ENCODE results near the gene SUSD5. TPM values are rescaled to one million over a fixed set of nuclear protein-coding genes. Genes with fewer than 3 reads are reported as not detected.

SUSD5 gene
- total RNA-seq (1 to 10 TPM in 7 of 9 donors, under 1 TPM in 2; 0.42 to 2.0 (median 1.2) TPM), polyA plus RNA-seq (under 1 TPM; 0.16 to 0.93 (median 0.57) TPM)
- long read RNA-seq, donor 1 = 0 reads
- long read RNA-seq, donor 2, full-length matches to known transcripts = 1 of 1 reads
- long read RNA-seq, donor 2, partial matches to known transcripts = 0 of 1 reads
- long read RNA-seq, donor 2, other reads (novel, unspliced or antisense) = 0 of 1 reads
- long read RNA-seq, donor 3 = 0 reads
- long read RNA-seq, donor 4 = 0 reads
- long read RNA-seq, donor 5, full-length matches to known transcripts = 2 of 2 reads
- long read RNA-seq, donor 5, partial matches to known transcripts = 0 of 2 reads
- long read RNA-seq, donor 5, other reads (novel, unspliced or antisense) = 0 of 2 reads
- long read RNA-seq, donor 6 = 0 reads
- long read RNA-seq, donor 7, full-length matches to known transcripts = 2 of 2 reads
- long read RNA-seq, donor 7, partial matches to known transcripts = 0 of 2 reads
- long read RNA-seq, donor 7, other reads (novel, unspliced or antisense) = 0 of 2 reads
- long read RNA-seq, donor 8 = 0 reads
- long read RNA-seq, donor 9 = 0 reads
- long read RNA-seq, donor 10 = 0 reads

GRCh38 chr3:33218446-33219174 lies at the start of gene SUSD5:
TSS of gene SUSD5 (minus strand) at chr3:33218810. CDS start at chr3:33218797, 13 bp downstream.
- H3K27me3 ChIP-seq = peaks cover 34% of the 10 kb centered on the region
- H3K4me1 ChIP-seq (replicated peaks in 1 of 2) = peaks cover 9 to 13% of the 10 kb centered on the region in 2 donors
- intact Hi-C loops (cut with DNase I) = no loop called here
- peak within 1 kb of the TSS in 1 of 4 donors; percentile 49 for H3K4me3 ChIP-seq
- peak in 2 of 7 donors; percentile 7 to 19 for DNase-seq
- H3K27ac ChIP-seq = no peak within 1 kb of the TSS
- no peak for TF ChIP-seq POLR2A (IDR thresholded peaks at IDR 0.05)
- TF ChIP-seq CTCF (IDR thresholded peaks at IDR 0.05) = no peak
- H3K36me3 ChIP-seq (replicated peaks in 1 of 2) = no peaks in the 10 kb centered on the region
- no peaks in the 10 kb centered on the region for H3K9me3 ChIP-seq (replicated peaks in 1 of 3)
- 0 to 8% (median 1%) methylated on average over 10 to 90 of the region's 90 CpGs for WGBS, 4 donors

GRCh38 chr3:33260104-33260503 lies 41.5 kb upstream of the SUSD5 start:
- no peak for TF ChIP-seq CTCF (IDR thresholded peaks at IDR 0.05)
- TF ChIP-seq POLR2A (IDR thresholded peaks at IDR 0.05) = no peak
- Histone ChIP-seq H3K4me3 (no peak overlapping the region), H3K9me3 (replicated peaks in 1 of 3) (peaks cover 0 to 5% (median 0%) of the 10 kb centered on the region in 3 donors), H3K27ac (no peak overlapping the region), H3K4me1 (replicated peaks in 1 of 2) (no peaks in the 10 kb centered on the region), H3K36me3 (replicated peaks in 1 of 2) (no peaks in the 10 kb centered on the region), H3K27me3 (no peaks in the 10 kb centered on the region)
- DNase-seq = no peak
- intact Hi-C loops (cut with DNase I) = no loop called here
- 82 to 88% (median 84%) methylated on average over 5 of the region's 5 CpGs for WGBS, 4 donors

DNA sequence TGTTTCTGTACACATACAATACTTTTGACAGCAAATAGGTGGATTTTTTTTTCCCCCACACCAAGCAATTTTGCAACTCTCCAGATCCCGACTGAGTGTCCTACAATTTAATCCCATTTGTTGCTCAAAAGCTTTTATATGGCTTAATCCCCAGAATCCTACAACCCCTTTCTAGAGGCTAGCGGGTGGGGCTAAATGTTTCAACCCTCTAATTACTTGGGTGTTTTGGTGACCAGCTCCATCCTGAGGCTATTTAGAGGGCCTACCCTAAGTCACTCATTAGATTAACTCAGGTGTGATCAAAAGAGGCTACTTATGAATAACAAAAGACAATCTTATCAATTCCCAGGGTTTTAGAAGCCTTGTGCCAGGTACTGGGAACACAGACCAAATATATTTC lies 37.6 kb upstream of the SUSD5 start:
- TF ChIP-seq POLR2A (IDR thresholded peaks at IDR 0.05) (no peak), CTCF (IDR thresholded peaks at IDR 0.05) (no peak)
- H3K9me3 ChIP-seq (replicated peaks in 1 of 3) = no peaks in the 10 kb centered on the region
- WGBS, 4 donors = 80 to 87% (median 84%) methylated on average over 2 of the region's 2 CpGs
- H3K36me3 ChIP-seq (replicated peaks in 1 of 2) = no peaks in the 10 kb centered on the region
- DNase-seq = no peak
- intact Hi-C loops (cut with DNase I) = no loop called here
- no peak overlapping the region for H3K27ac ChIP-seq
- no peaks in the 10 kb centered on the region for H3K4me1 ChIP-seq (replicated peaks in 1 of 2)
- H3K4me3 ChIP-seq = no peak overlapping the region
- H3K27me3 ChIP-seq = peaks cover 11% of the 10 kb centered on the region

GRCh38 chr3:33250712-33251111 lies 32.1 kb upstream of the SUSD5 start:
- no peak overlapping the region for H3K4me3 ChIP-seq
- peaks cover 11% of the 10 kb centered on the region for H3K27me3 ChIP-seq
- H3K9me3 ChIP-seq (replicated peaks in 1 of 3) = no peaks in the 10 kb centered on the region
- TF ChIP-seq POLR2A (IDR thresholded peaks at IDR 0.05) = no peak
- intact Hi-C loops (cut with DNase I) = no loop called here
- DNase-seq = no peak
- no peaks in the 10 kb centered on the region for H3K36me3 ChIP-seq (replicated peaks in 1 of 2)
- no peaks in the 10 kb centered on the region for H3K4me1 ChIP-seq (replicated peaks in 1 of 2)
- H3K27ac ChIP-seq = no peak overlapping the region
- 59 to 71% (median 64%) methylated on average over 1 of the region's 1 CpG for WGBS, 4 donors

Data from adrenal gland (tissue), 19 donors.